ENCODE measurements around the gene PNCK.

DNA sequence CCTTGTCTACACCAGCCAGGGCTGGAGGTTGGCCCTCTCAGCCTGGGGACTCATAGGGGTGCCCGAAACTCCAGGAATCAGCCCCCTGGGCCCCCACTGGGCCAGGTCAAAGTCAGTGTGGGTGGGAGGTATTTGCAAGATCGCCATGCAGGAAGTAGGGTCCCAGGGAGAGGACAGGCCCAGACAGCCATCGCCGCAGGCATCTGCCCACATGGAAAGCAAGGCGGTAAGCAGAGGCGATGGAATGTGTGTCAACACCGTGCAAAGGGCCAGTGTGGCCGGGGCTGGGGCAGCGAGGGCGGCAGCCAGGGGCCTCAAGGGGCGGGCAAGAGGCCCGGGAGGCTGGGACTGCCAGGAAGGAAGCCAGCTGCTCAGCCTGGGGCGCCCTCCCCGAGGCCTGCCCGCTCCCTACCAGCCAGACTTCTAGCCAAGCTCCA, 45.9 kb downstream of the PNCK start:
- TF ChIP-seq, protein P1, sequence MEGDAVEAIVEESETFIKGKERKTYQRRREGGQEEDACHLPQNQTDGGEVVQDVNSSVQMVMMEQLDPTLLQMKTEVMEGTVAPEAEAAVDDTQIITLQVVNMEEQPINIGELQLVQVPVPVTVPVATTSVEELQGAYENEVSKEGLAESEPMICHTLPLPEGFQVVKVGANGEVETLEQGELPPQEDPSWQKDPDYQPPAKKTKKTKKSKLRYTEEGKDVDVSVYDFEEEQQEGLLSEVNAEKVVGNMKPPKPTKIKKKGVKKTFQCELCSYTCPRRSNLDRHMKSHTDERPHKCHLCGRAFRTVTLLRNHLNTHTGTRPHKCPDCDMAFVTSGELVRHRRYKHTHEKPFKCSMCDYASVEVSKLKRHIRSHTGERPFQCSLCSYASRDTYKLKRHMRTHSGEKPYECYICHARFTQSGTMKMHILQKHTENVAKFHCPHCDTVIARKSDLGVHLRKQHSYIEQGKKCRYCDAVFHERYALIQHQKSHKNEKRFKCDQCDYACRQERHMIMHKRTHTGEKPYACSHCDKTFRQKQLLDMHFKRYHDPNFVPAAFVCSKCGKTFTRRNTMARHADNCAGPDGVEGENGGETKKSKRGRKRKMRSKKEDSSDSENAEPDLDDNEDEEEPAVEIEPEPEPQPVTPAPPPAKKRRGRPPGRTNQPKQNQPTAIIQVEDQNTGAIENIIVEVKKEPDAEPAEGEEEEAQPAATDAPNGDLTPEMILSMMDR (IDR thresholded peaks at IDR 0.05) = no peak
- TF ChIP-seq EP300 (IDR thresholded peaks at IDR 0.05) = no peak
- no peak for TF ChIP-seq POLR2A (IDR thresholded peaks at IDR 0.05)

All from sigmoid colon (tissue), 4 donors.